OCI-LY7 (cell line): ENCODE measurements around the gene LPA.
"Not testable (repeated sequence)": the region's sequence is repeated elsewhere in the genome, so short reads cannot be mapped to it uniquely, and the experiment has no call there.

Source experiments
- EZH2phosphoT487 ChIP-seq: fragments of 200-600 bp; sonication (generic); IDR thresholded peaks from 2 replicates; pipeline ENCODE4 v1.6.1; 2018; ENCODE audit warnings: low read depth, borderline replicate concordance, mild to moderate bottlenecking, mixed run types, antibody characterized with exemption, low read length, moderate library complexity, mixed read lengths
- TF ChIP-seq, protein P1 (sequence below): fragments of 200-600 bp; sonication (generic); conservative IDR thresholded peaks from 2 replicates; pipeline ENCODE4 v1.5.1; 2014; ENCODE audit warnings: mild to moderate bottlenecking, antibody characterized with exemption, low read length, moderate library complexity, mixed read lengths

GRCh38 chr6:160708993-160709392 lies 44.9 kb upstream of the LPA start:
- TF ChIP-seq, protein P1, sequence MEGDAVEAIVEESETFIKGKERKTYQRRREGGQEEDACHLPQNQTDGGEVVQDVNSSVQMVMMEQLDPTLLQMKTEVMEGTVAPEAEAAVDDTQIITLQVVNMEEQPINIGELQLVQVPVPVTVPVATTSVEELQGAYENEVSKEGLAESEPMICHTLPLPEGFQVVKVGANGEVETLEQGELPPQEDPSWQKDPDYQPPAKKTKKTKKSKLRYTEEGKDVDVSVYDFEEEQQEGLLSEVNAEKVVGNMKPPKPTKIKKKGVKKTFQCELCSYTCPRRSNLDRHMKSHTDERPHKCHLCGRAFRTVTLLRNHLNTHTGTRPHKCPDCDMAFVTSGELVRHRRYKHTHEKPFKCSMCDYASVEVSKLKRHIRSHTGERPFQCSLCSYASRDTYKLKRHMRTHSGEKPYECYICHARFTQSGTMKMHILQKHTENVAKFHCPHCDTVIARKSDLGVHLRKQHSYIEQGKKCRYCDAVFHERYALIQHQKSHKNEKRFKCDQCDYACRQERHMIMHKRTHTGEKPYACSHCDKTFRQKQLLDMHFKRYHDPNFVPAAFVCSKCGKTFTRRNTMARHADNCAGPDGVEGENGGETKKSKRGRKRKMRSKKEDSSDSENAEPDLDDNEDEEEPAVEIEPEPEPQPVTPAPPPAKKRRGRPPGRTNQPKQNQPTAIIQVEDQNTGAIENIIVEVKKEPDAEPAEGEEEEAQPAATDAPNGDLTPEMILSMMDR: not testable (repeated sequence)
- not testable (repeated sequence) for TF ChIP-seq EZH2phosphoT487
